ENCODE results near the gene FAM156A. TPM values are rescaled to one million over a fixed set of nuclear protein-coding genes. Genes with fewer than 3 reads are reported as not detected.

The FAM156A gene
- polyA plus RNA-seq, 1 donor from 2014 or later, result 66.6 TPM

GRCh38 chrX:52995135-52995986 is 37.0 kb upstream of the FAM156A start:
- Histone ChIP-seq H3F3A (ENCODE audit: insufficient read depth, low read length, poor library complexity, severe bottlenecking) (no peaks in the 10 kb centered on the region), H3K4me2 (ENCODE audit: low read length) (peak overlapping the region; percentile 39), H3K27me3 (ENCODE audit: insufficient read depth, low read depth, low read length) (no peaks in the 10 kb centered on the region), H4K20me1 (ENCODE audit: insufficient read depth) (no peaks in the 10 kb centered on the region), H3K79me2 (replicated peaks; ENCODE audit: insufficient read depth, low read length) (peaks cover 10% of the 10 kb centered on the region), H3K9me2 (ENCODE audit: insufficient read depth, low read length) (no peaks in the 10 kb centered on the region), H3K9ac (ENCODE audit: low read length) (peak overlapping the region; percentile 82), H3K4me3 (ENCODE audit: low read length) (peak overlapping the region; percentile 77), H2AFZ (ENCODE audit: low read depth, low read length) (peak overlapping the region; percentile 45), H3K36me3 (ENCODE audit: insufficient read depth, low read length) (no peaks in the 10 kb centered on the region), H3K27ac (ENCODE audit: low read length) (peak overlapping the region; percentile 89), H3K9me3 (ENCODE audit: low read length) (no peaks in the 10 kb centered on the region)
- TF ChIP-seq MXI1 (conservative IDR thresholded peaks at IDR 0.05; ENCODE audit: poor library complexity, severe bottlenecking) (peak; percentile 63), TAF1 (IDR thresholded peaks at IDR 0.05; ENCODE audit: low read depth) (no peak), SMC3 (conservative IDR thresholded peaks at IDR 0.05; ENCODE audit: poor library complexity) (peak; percentile 84), POLR2AphosphoS5 (IDR thresholded peaks at IDR 0.05) (peak; percentile 76), EP300 (conservative IDR thresholded peaks at IDR 0.05; ENCODE audit: poor library complexity, severe bottlenecking) (no peak), CTCF (IDR thresholded peaks at IDR 0.05; ENCODE audit: poor library complexity, severe bottlenecking) (peak; percentile 93), RAD21 (conservative IDR thresholded peaks at IDR 0.05) (peak; percentile 71), EZH2 (IDR thresholded peaks at IDR 0.05; ENCODE audit: borderline replicate concordance, insufficient read depth, low read length, poor library complexity, severe bottlenecking) (no peak), REST (IDR thresholded peaks at IDR 0.05; ENCODE audit: borderline replicate concordance) (peak; percentile 41)

- H2AFZ ChIP-seq (ENCODE audit: low read depth, low read length), result no peak overlapping the region
- no peaks in the 10 kb centered on the region for H3K36me3 ChIP-seq (ENCODE audit: insufficient read depth, low read length)
- H3K9ac ChIP-seq (ENCODE audit: low read length), result no peak overlapping the region
- no peaks in the 10 kb centered on the region for H4K20me1 ChIP-seq (ENCODE audit: insufficient read depth)
- no peak overlapping the region for H3K4me3 ChIP-seq (ENCODE audit: low read length)
- no peaks in the 10 kb centered on the region for H3K9me2 ChIP-seq (ENCODE audit: insufficient read depth, low read length)
- no peaks in the 10 kb centered on the region for H3K9me3 ChIP-seq (ENCODE audit: low read length)
- no peak for TF ChIP-seq REST (IDR thresholded peaks at IDR 0.05; ENCODE audit: borderline replicate concordance)
- TF ChIP-seq TAF1 (IDR thresholded peaks at IDR 0.05; ENCODE audit: low read depth), result no peak
- TF ChIP-seq EP300 (conservative IDR thresholded peaks at IDR 0.05; ENCODE audit: poor library complexity, severe bottlenecking), result no peak
- TF ChIP-seq POLR2AphosphoS5 (IDR thresholded peaks at IDR 0.05), result no peak
- no peak for TF ChIP-seq RAD21 (conservative IDR thresholded peaks at IDR 0.05)
- no peak for TF ChIP-seq EZH2 (IDR thresholded peaks at IDR 0.05; ENCODE audit: borderline replicate concordance, insufficient read depth, low read length, poor library complexity, severe bottlenecking)
- no peak for TF ChIP-seq SMC3 (conservative IDR thresholded peaks at IDR 0.05; ENCODE audit: poor library complexity)
- TF ChIP-seq CTCF (IDR thresholded peaks at IDR 0.05; ENCODE audit: poor library complexity, severe bottlenecking), result no peak
- no peak for TF ChIP-seq MXI1 (conservative IDR thresholded peaks at IDR 0.05; ENCODE audit: poor library complexity, severe bottlenecking)
- H3K27me3 ChIP-seq (ENCODE audit: insufficient read depth, low read depth, low read length), result no peaks in the 10 kb centered on the region
- H3K4me2 ChIP-seq (ENCODE audit: low read length), result no peak overlapping the region
- H3K79me2 ChIP-seq (replicated peaks; ENCODE audit: insufficient read depth, low read length), result peaks cover 10% of the 10 kb centered on the region
- H3K27ac ChIP-seq (ENCODE audit: low read length), result no peak overlapping the region
- H3F3A ChIP-seq (ENCODE audit: insufficient read depth, low read length, poor library complexity, severe bottlenecking), result no peaks in the 10 kb centered on the region
These were observed 32.5 kb upstream of the FAM156A start for GRCh38 chrX:52990848-52991247.
